ENCODE measurements around the gene MTARC2. TPM values are rescaled to one million over a fixed set of nuclear protein-coding genes. Genes with fewer than 3 reads are reported as not detected.

Gene MTARC2
- total and polyA plus RNA-seq, 2 of the 13 experiments (the other 11 are each of a cell fraction or from before 2014, with no cell fraction given): 8.5 to 10.1 TPM

GRCh38 chr1:220803401-220804201 lies 55.5 kb downstream of the MTARC2 start:
- peak; percentile 25 for DNase-seq (ENCODE audit: low spot score)
- no peaks in the 10 kb centered on the region for H4K20me1 ChIP-seq (ENCODE audit: insufficient read depth, low read length)
- H3K9ac ChIP-seq (ENCODE audit: insufficient read depth, low read depth, low read length): no peak overlapping the region
- no peak overlapping the region for H3K27ac ChIP-seq (ENCODE audit: extremely low read length, insufficient read depth, low read length)
- H3K36me3 ChIP-seq (replicated peaks in 1 of 2; ENCODE audit: control insufficient read depth in 1 of 2, insufficient read depth in 2 of 2, low read length in 2 of 2): peaks cover 9 to 36% of the 10 kb centered on the region in 2 experiments; a peak in 4 of 5 replicates
- H3K4me2 ChIP-seq (ENCODE audit: low read depth, low read length): no peak overlapping the region
- H3K4me1 ChIP-seq (ENCODE audit: insufficient read depth, low read length): no peaks in the 10 kb centered on the region
- intact Hi-C loops (cut with micrococcal nuclease; ENCODE audit: unreplicated experiment) (loop anchor here (2.0 to 5.0 kb wide), 3 partner anchors 17 to 507 kb away; partner anchors contain the start of gene MTARC1), in situ Hi-C loops (cut with HindIII; ENCODE audit: extremely low pct_ligation_motif_present, low pct_unique_long_range_greater_than_20kb) (no loop called here)
- CTCF ChIA-PET (ENCODE audit: low intra/inter-chr PET ratio, low total read pairs): interaction anchor here (0.7 to 0.9 kb wide), 2 partner anchors 28 to 508 kb away, joined by 3 to 4 read pairs; no protein-coding TSS in a partner anchor
- H3K9me3 ChIP-seq (ENCODE audit: low read length): no peaks in the 10 kb centered on the region
- H3K4me3 ChIP-seq (replicated peaks in 1 of 3; ENCODE audit: insufficient read depth in 1 of 3, low read depth in 2 of 3, low read length in 3 of 3): no peak overlapping the region
- no peaks in the 10 kb centered on the region for H3K27me3 ChIP-seq (ENCODE audit: control insufficient read depth in 1 of 2, insufficient read depth in 2 of 2, low read length in 2 of 2)
- no TSS peak for BruUV-seq (replicated peaks)
- no peaks in the 10 kb centered on the region for H3K79me2 ChIP-seq (ENCODE audit: insufficient read depth, low read length)
- POLR2A ChIA-PET: no interaction called here
- 83% methylated on average over 10 of the region's 10 CpGs for WGBS (ENCODE audit: low lambda C conversion rate)
- peak; percentile 48 for FAIRE-seq
- H2AFZ ChIP-seq (ENCODE audit: low read length): no peak overlapping the region
- ATAC-seq: peak; percentile 83
- TF ChIP-seq HMG20B (CRISPR knock-in tag; conservative IDR thresholded peaks at IDR 0.05) (no peak), PRDM15 (CRISPR knock-in tag; IDR thresholded peaks at IDR 0.05) (no peak), KDM6A (CRISPR knock-in tag; IDR thresholded peaks at IDR 0.05; ENCODE audit: low read depth) (no peak), SMC3 (IDR thresholded peaks at IDR 0.05; ENCODE audit: low read length) (peak; percentile 38; the same call in 1 of the 2 replicates), STAG1 (CRISPR knock-in tag; IDR thresholded peaks at IDR 0.05) (peak; percentile 56)
- TF ChIP-seq, protein P1, sequence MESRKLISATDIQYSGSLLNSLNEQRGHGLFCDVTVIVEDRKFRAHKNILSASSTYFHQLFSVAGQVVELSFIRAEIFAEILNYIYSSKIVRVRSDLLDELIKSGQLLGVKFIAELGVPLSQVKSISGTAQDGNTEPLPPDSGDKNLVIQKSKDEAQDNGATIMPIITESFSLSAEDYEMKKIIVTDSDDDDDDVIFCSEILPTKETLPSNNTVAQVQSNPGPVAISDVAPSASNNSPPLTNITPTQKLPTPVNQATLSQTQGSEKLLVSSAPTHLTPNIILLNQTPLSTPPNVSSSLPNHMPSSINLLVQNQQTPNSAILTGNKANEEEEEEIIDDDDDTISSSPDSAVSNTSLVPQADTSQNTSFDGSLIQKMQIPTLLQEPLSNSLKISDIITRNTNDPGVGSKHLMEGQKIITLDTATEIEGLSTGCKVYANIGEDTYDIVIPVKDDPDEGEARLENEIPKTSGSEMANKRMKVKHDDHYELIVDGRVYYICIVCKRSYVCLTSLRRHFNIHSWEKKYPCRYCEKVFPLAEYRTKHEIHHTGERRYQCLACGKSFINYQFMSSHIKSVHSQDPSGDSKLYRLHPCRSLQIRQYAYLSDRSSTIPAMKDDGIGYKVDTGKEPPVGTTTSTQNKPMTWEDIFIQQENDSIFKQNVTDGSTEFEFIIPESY (CRISPR knock-in tag; IDR thresholded peaks at IDR 0.05): 0 out of 2 replicates have a peak, but pooled peaks have one; percentile 13
- TF ChIP-seq, protein P2, sequence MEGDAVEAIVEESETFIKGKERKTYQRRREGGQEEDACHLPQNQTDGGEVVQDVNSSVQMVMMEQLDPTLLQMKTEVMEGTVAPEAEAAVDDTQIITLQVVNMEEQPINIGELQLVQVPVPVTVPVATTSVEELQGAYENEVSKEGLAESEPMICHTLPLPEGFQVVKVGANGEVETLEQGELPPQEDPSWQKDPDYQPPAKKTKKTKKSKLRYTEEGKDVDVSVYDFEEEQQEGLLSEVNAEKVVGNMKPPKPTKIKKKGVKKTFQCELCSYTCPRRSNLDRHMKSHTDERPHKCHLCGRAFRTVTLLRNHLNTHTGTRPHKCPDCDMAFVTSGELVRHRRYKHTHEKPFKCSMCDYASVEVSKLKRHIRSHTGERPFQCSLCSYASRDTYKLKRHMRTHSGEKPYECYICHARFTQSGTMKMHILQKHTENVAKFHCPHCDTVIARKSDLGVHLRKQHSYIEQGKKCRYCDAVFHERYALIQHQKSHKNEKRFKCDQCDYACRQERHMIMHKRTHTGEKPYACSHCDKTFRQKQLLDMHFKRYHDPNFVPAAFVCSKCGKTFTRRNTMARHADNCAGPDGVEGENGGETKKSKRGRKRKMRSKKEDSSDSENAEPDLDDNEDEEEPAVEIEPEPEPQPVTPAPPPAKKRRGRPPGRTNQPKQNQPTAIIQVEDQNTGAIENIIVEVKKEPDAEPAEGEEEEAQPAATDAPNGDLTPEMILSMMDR (CRISPR knock-in tag; IDR thresholded peaks at IDR 0.05): peak; percentile 59

Data from HepG2 (cell line).